Right lobe of liver (tissue), 6 donors: Measurements from ENCODE around the gene ABHD6. TPM values are rescaled to one million over a fixed set of nuclear protein-coding genes. Genes with fewer than 3 reads are reported as not detected.
A peak's percentile ranks its signal among the peaks of the same experiment; 100 is the strongest.

ENCODE experiments used
- ATAC-seq, 4 donors: fragments of 200-7000 bp; cut with Tn5 transposase; one replicate each; pipeline ENCODE4 v1.9.1; 2020; ENCODE audit warnings: mild to moderate bottlenecking in 4 of 4, moderate library complexity in 4 of 4
- DNase-seq, 3 donors: peaks; one replicate each; pipeline ENCODE4 v3.0.0-alpha.2; 2020
- H3K27ac ChIP-seq, 3 donors: fragments of 200-600 bp; one replicate each; pipeline ENCODE4 v1.8.0; 2022
- H3K27me3 ChIP-seq, 2 donors: fragments of 200-600 bp; one replicate each; pipeline ENCODE4 v1.8.0; 2022
- H3K36me3 ChIP-seq, 4 donors: fragments of 200-600 bp; sonication (generic) in 1 of 4; one replicate each; pipeline versions ENCODE4 v1.5.1 to v1.8.0; 2017 to 2022; ENCODE audit warnings: control low read depth in 1 of 4
- H3K4me1 ChIP-seq, 4 donors: fragments of 200-600 bp; sonication (generic) in 1 of 4; one replicate each; pipeline versions ENCODE4 v1.5.1 to v1.8.0; 2017 to 2022; ENCODE audit warnings: control low read depth in 1 of 4
- H3K4me3 ChIP-seq, 3 donors: fragments of 200-600 bp; one replicate each; pipeline ENCODE4 v1.8.0; 2022
- H3K9me3 ChIP-seq, 4 donors: fragments of 200-600 bp; sonication (generic) in 1 of 4; one replicate each; pipeline versions ENCODE4 v1.5.1 to v1.8.0; 2017 to 2022; ENCODE audit warnings: control low read depth in 1 of 4
- POLR2A ChIP-seq: fragments of 450-650 bp; IDR thresholded peaks from one replicate; pipeline ENCODE4 v1.6.1; 2017; ENCODE audit warnings: antibody characterized with exemption, mild to moderate bottlenecking
- WGBS: methylation state at CpG from one replicate; pipeline ENCODE4 v1.1.6; 2018; ENCODE audit warnings: low coverage, low lambda C conversion rate; ENCODE audit not compliant: insufficient coverage; ENCODE audit errors: missing lambda C conversion rate; 5-methylcytosine and 5-hydroxymethylcytosine counted together
- intact Hi-C, 2 donors: fragments of 100-400 bp; cut with DNase I; formaldehyde crosslinking; loops; one replicate each; pipeline versions ENCODE4 v1.11.2 to v1.14.1; 2022
- total RNA-seq, 6 experiments: library from RNA; depleted of rRNA in 2 of 6; stranded (reverse); fragments of >200 nt in 2 of 6; fragmentation: NEBNext Ultra II Directional in 3 of 6; extraction: Animal tissue kit (Norgen Biotek cat#: 25700) in 3 of 6; gene quantifications; one replicate each; pipeline versions ENCODE4 v1.1.0 to v1.2.4, GENCODE V29; 2016 to 2023
- TF ChIP-seq, protein P1 (sequence below), 4 donors: fragments of 200-600 bp in 3 of 4; fragments of 450-650 bp in 1 of 4; IDR thresholded peaks; one replicate each; pipeline versions ENCODE4 v1.5.1 to v1.8.0; 2016 to 2022; ENCODE audit warnings: antibody characterized with exemption in 4 of 4, mild to moderate bottlenecking in 2 of 4
- donor health status: DM: no; HTN: yes; CAD: no.
- donor health status: DM: no; HTN: no; CAD: no.
- donor health status: DM: no; HTN: no; CAD: no.
- donor health status: DM: no; HTN: yes; CAD: no.
- donor health status: DM: no; HTN: yes; CAD: no.

Gene ABHD6
- total RNA-seq, 6 experiments from 2014 or later, result 24.6 to 64.3 (median 52.6) TPM

GRCh38 chr3:58216496-58217195 lies 20.9 kb upstream of the ABHD6 start:
- Histone ChIP-seq H3K4me1 (peaks cover 0 to 32% (median 10%) of the 10 kb centered on the region in 4 donors), H3K36me3 (no peaks in the 10 kb centered on the region), H3K4me3 (no peak overlapping the region), H3K27me3 (no peaks in the 10 kb centered on the region), H3K27ac (peak overlapping the region in 1 of 3 donors; percentile 49), H3K9me3 (no peaks in the 10 kb centered on the region)
- 53% methylated on average over 5 of the region's 10 CpGs for WGBS
- TF ChIP-seq POLR2A, result no peak
- TF ChIP-seq, protein P1, sequence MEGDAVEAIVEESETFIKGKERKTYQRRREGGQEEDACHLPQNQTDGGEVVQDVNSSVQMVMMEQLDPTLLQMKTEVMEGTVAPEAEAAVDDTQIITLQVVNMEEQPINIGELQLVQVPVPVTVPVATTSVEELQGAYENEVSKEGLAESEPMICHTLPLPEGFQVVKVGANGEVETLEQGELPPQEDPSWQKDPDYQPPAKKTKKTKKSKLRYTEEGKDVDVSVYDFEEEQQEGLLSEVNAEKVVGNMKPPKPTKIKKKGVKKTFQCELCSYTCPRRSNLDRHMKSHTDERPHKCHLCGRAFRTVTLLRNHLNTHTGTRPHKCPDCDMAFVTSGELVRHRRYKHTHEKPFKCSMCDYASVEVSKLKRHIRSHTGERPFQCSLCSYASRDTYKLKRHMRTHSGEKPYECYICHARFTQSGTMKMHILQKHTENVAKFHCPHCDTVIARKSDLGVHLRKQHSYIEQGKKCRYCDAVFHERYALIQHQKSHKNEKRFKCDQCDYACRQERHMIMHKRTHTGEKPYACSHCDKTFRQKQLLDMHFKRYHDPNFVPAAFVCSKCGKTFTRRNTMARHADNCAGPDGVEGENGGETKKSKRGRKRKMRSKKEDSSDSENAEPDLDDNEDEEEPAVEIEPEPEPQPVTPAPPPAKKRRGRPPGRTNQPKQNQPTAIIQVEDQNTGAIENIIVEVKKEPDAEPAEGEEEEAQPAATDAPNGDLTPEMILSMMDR (IDR thresholded peaks at IDR 0.05), result no peak
- ATAC-seq, result no peak
- intact Hi-C loops, result no loop called here
- DNase-seq, result peak in 1 of 3 donors; percentile 20

GRCh38 chr3:58217209-58217811 lies 20.3 kb upstream of the ABHD6 start:
- TF ChIP-seq, protein P1 (IDR thresholded peaks at IDR 0.05), result peak; percentile 67 to 88 (median 82)
- TF ChIP-seq POLR2A, result no peak
- Histone ChIP-seq H3K27me3 (no peaks in the 10 kb centered on the region), H3K27ac (peak overlapping the region; percentile 11 to 49 (median 42)), H3K4me3 (peak overlapping the region in 1 of 3 donors; percentile 20), H3K4me1 (peaks cover 0 to 32% (median 10%) of the 10 kb centered on the region in 4 donors), H3K36me3 (no peaks in the 10 kb centered on the region), H3K9me3 (no peaks in the 10 kb centered on the region)
- ATAC-seq, result peak; percentile 90 to 97 (median 94)
- intact Hi-C loops, result no loop called here
- peak; percentile 84 to 94 (median 88) for DNase-seq
- WGBS, result 5% methylated on average over 14 of the region's 15 CpGs

DNA sequence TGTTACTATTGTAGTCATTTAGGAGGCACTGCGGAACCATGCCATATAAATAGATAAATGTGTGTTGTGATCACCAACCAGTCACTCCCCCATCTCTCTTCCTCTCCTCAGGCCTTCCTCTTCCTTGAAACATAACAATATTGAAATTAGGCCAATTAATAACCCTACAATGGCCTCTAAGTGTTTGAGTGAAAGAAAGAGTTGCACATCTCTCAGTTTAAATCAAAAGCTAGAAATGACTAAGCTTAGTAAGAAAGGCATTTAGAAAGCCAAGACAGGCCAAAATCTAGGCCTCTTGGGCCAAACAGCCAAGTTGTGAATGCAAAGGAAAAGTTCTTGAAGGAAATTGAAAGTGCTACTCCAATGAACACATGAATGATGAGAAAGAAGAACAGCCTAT lies 18.7 kb upstream of the ABHD6 start:
- Histone ChIP-seq H3K9me3 (no peaks in the 10 kb centered on the region), H3K4me3 (no peak overlapping the region), H3K4me1 (peaks cover 0 to 28% (median 10%) of the 10 kb centered on the region in 4 donors), H3K36me3 (no peaks in the 10 kb centered on the region), H3K27ac (no peak overlapping the region), H3K27me3 (no peaks in the 10 kb centered on the region)
- WGBS, result 75% methylated on average over 1 of the region's 1 CpG
- ATAC-seq, result no peak
- no peak for DNase-seq
- intact Hi-C loops, result no loop called here
- TF ChIP-seq, protein P1 (IDR thresholded peaks at IDR 0.05), result no peak
- no peak for TF ChIP-seq POLR2A

DNA sequence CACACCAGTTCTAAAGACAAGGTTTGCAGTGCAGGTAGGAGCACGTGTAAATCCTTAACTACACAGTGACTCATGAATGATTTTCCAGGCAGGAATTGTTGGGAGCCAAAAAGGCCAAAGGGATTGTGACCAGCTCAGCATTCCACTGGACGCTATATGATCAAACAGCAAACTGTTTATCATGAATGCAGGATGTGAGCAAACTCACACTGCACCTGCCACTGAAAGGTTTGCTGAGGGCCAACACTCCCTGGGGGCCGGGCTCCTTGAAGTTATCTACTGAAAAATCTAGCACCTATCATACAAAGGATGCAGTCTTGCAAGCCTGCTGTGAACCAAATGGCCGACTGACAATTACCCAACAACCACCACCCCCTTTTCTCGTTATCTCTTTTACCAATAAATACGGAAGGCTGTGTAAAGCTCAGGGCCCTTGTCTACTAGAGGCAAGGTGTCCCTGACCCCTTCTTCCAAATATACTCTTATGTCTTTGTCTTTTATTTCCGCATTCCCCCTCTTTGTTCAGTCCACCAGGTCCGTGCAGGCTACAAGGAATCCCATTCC lies 15.3 kb upstream of the ABHD6 start:
- DNase-seq, result peak in 1 of 3 donors; percentile 17
- Histone ChIP-seq H3K4me3 (no peak overlapping the region), H3K27ac (no peak overlapping the region), H3K27me3 (no peaks in the 10 kb centered on the region), H3K36me3 (no peaks in the 10 kb centered on the region), H3K4me1 (peaks cover 0 to 7% (median 4%) of the 10 kb centered on the region in 4 donors), H3K9me3 (no peaks in the 10 kb centered on the region)
- no peak for ATAC-seq
- WGBS, result 72% methylated on average over 7 of the region's 8 CpGs
- TF ChIP-seq, protein P1 (IDR thresholded peaks at IDR 0.05), result no peak
- intact Hi-C loops, result loop anchor here (10.0 kb wide), 1 partner anchor 73 kb away; no protein-coding TSS in a partner anchor
